MM.1S (cell line): Measurements from ENCODE around the gene APOBEC2.
A peak's percentile ranks its signal among the peaks of the same experiment; 100 is the strongest.
"Not testable (repeated sequence)": the region's sequence is repeated elsewhere in the genome, so short reads cannot be mapped to it uniquely, and the experiment has no call there.

ENCODE experiments used
- CTCF ChIP-seq: fragments of 300-600 bp; sonication (generic); IDR thresholded peaks from 2 replicates; pipeline ENCODE4 v1.5.1; 2016; ENCODE audit warnings: antibody characterized with exemption, low read length, mixed read lengths
- EZH2 ChIP-seq: fragments of 300-600 bp; sonication (generic); optimal IDR thresholded peaks from 2 replicates; pipeline ENCODE3; 2017; ENCODE audit warnings: low read depth, mild to moderate bottlenecking, antibody characterized with exemption, low read length, mixed read lengths

GRCh38 chr6:41006217-41006616 is 46.8 kb upstream of the APOBEC2 start:
- TF ChIP-seq CTCF, result peak; percentile 51
- TF ChIP-seq EZH2, result not testable (repeated sequence)
